K562 (cell line): ENCODE data around the gene TBXAS1. TPM values are rescaled to one million over a fixed set of nuclear protein-coding genes. Genes with fewer than 3 reads are reported as not detected.

ENCODE experiments used
- ATAC-seq: fragments of 200-7000 bp; cut with Tn5 transposase; 3 replicates; pipeline ENCODE4 v1.9.1; 2020; ENCODE audit warnings: moderate library complexity
- BruUV-seq: library from RNA; stranded (reverse); fragments of 400-500 nt; replicated peaks from 2 replicates; lab custom pipeline; 2021; lab: Mats Ljungman, UMichigan
- CTCF ChIA-PET: fragments of 300-600 bp; formaldehyde crosslinking; extraction: SDS; loops from one replicate; lab custom pipeline; 2021; ENCODE audit warnings: low intra/inter-chr PET ratio; lab: Yijun Ruan, JAX
- POLR2A ChIA-PET: fragments of 300-600, 350-650 bp; sonication (Branson Sonifier 250); formaldehyde crosslinking; extraction: SDS; loops from one replicate; lab custom pipeline; 2021; ENCODE audit warnings: antibody characterized with exemption, inconsistent platforms; lab: Yijun Ruan, JAX
- DNase-seq, 4 experiments: peaks; one replicate each; pipeline versions ENCODE4 v3.0.0 to v3.0.0-alpha.2; 2011 to 2018; ENCODE audit warnings: low spot score in 3 of 4, mixed read lengths in 3 of 4; ENCODE audit errors: extremely low read depth in 1 of 4
- FAIRE-seq: peaks from 2 replicates; lab custom pipeline; 2011; peaks lifted over from hg19 to GRCh38; lab: Jason Lieb, UNC
- H2AFZ ChIP-seq: 2 replicates; pipeline ENCODE4 v1.6.0; 2011; ENCODE audit warnings: low read depth, low read length, control low read depth, inconsistent platforms
- H3K27ac ChIP-seq: fragments of 200-600 bp; 3 replicates; pipeline ENCODE4 v1.8.0; 2011; ENCODE audit warnings: low read depth, mild to moderate bottlenecking, control low read depth, inconsistent platforms, low read length, moderate library complexity, mixed read lengths; ENCODE audit errors: extremely low read depth
- H3K27me3 ChIP-seq, 2 experiments: fragments of 300-600 bp in 1 of 2; 2 replicates in 1 of 2; 3 replicates in 1 of 2; pipeline versions ENCODE4 v1.6.0 to v1.8.0; 2011; ENCODE audit warnings: inconsistent platforms in 2 of 2, low read length in 2 of 2, mild to moderate bottlenecking in 1 of 2, mixed read lengths in 1 of 2, moderate library complexity in 1 of 2; ENCODE audit not compliant: control insufficient read depth in 2 of 2, insufficient read depth in 2 of 2
- H3K36me3 ChIP-seq: fragments of 300-600 bp; 3 replicates; pipeline ENCODE4 v1.8.0; 2011; ENCODE audit warnings: mild to moderate bottlenecking, low read length, inconsistent platforms; ENCODE audit not compliant: control insufficient read depth, insufficient read depth
- H3K4me1 ChIP-seq, 2 experiments: fragments of 200-600 bp in 1 of 2; replicated peaks in 1 of 2; 2 replicates in 1 of 2; 3 replicates in 1 of 2; pipeline versions ENCODE4 v1.5.1 to v1.8.0; 2011; ENCODE audit warnings: inconsistent platforms in 2 of 2, low read length in 2 of 2, mild to moderate bottlenecking in 1 of 2, mixed read lengths in 1 of 2, moderate library complexity in 1 of 2; ENCODE audit not compliant: control insufficient read depth in 2 of 2, insufficient read depth in 2 of 2
- H3K4me2 ChIP-seq: 2 replicates; pipeline ENCODE4 v1.6.1; 2011; ENCODE audit warnings: low read length, control low read depth, inconsistent platforms, mixed read lengths; ENCODE audit not compliant: insufficient read depth
- H3K4me3 ChIP-seq: fragments of 200-600 bp; sonication (generic), shearing (Covaris generic); 2 replicates; pipeline ENCODE4 v1.5.1; 2016; ENCODE audit warnings: control low read depth, inconsistent platforms
- H3K79me2 ChIP-seq: fragments of 200-600 bp; 3 replicates; pipeline ENCODE4 v1.8.0; 2011; ENCODE audit warnings: low read length, inconsistent platforms; ENCODE audit not compliant: control insufficient read depth, insufficient read depth
- H3K9ac ChIP-seq, 2 experiments: 2 replicates each; pipeline versions ENCODE4 v1.6.0 to v1.6.1; 2011; ENCODE audit warnings: low read depth in 2 of 2, low read length in 2 of 2, control low read depth in 1 of 2, inconsistent platforms in 1 of 2, mild to moderate bottlenecking in 1 of 2, mixed read lengths in 1 of 2; ENCODE audit not compliant: insufficient read depth in 1 of 2
- H3K9me1 ChIP-seq: one replicate; pipeline ENCODE4 v1.6.0; 2011; ENCODE audit warnings: inconsistent platforms, mild to moderate bottlenecking, low read length, moderate library complexity; ENCODE audit not compliant: control insufficient read depth, insufficient read depth
- H3K9me3 ChIP-seq: replicated peaks from 2 replicates; pipeline ENCODE4 v1.5.1; 2011; ENCODE audit warnings: low read depth, low read length, inconsistent platforms; ENCODE audit not compliant: control insufficient read depth, insufficient read depth
- H4K20me1 ChIP-seq: replicated peaks from 2 replicates; pipeline ENCODE4 v1.6.1; 2011; ENCODE audit warnings: low read length, inconsistent platforms, mixed read lengths; ENCODE audit not compliant: control insufficient read depth, insufficient read depth
- DDX20 ChIP-seq: fragments of 450-650 bp; IDR thresholded peaks from 2 replicates; pipeline ENCODE4 v1.6.1; 2016; ENCODE audit warnings: missing genetic modification characterization, low read depth, mild to moderate bottlenecking, missing compliant biosample characterization, moderate library complexity
- FOXA3 ChIP-seq, 2 experiments: fragments of 450-650 bp in 1 of 2; sonication (generic) in 1 of 2; formaldehyde crosslinking; IDR thresholded peaks in 1 of 2; conservative IDR thresholded peaks in 1 of 2; 2 replicates each; pipeline versions ENCODE4 v1.4.0 to v1.8.0; 2020 to 2022; ENCODE audit warnings: mild to moderate bottlenecking in 2 of 2, missing genetic modification reagents in 1 of 2
- FOXJ2 ChIP-seq: fragments of 200-800 bp; sonication (Bioruptor generic); IDR thresholded peaks from 2 replicates; pipeline ENCODE4 v1.6.1; 2016; ENCODE audit warnings: missing genetic modification characterization, missing compliant biosample characterization
- GABPB1 ChIP-seq: sonication (generic); formaldehyde crosslinking; IDR thresholded peaks from 2 replicates; pipeline ENCODE4 v1.8.0; 2022; ENCODE audit warnings: mild to moderate bottlenecking, missing genetic modification reagents
- ID3 ChIP-seq, 2 experiments: fragments of 250-450 bp in 1 of 2; fragments of 450-650 bp in 1 of 2; sonication (Bioruptor Pico) in 1 of 2; IDR thresholded peaks; 2 replicates each; pipeline versions ENCODE4 v1.6.1 to v1.8.0; 2016 to 2021; ENCODE audit warnings: mild to moderate bottlenecking in 2 of 2, moderate library complexity in 2 of 2, missing compliant biosample characterization in 1 of 2, missing genetic modification characterization in 1 of 2
- JUND ChIP-seq, 2 experiments: IDR thresholded peaks; 2 replicates in 1 of 2; 3 replicates in 1 of 2; pipeline ENCODE4 v1.6.1; 2011; ENCODE audit warnings: borderline replicate concordance in 2 of 2, low read depth in 2 of 2, low read length in 2 of 2, improper control_type of control experiment in 1 of 2, missing biosample characterization in 1 of 2, missing genetic modification characterization in 1 of 2, missing genetic modification reagents in 1 of 2
- MEF2D ChIP-seq: conservative IDR thresholded peaks from 2 replicates; pipeline ENCODE4 v1.6.1; 2016; ENCODE audit warnings: low read depth, missing genetic modification characterization, missing compliant biosample characterization
- NCOA4 ChIP-seq: fragments of 450-650 bp; IDR thresholded peaks from 2 replicates; pipeline ENCODE4 v1.6.1; 2018; ENCODE audit warnings: mild to moderate bottlenecking; ENCODE audit not compliant: partially characterized antibody
- NR2C1 ChIP-seq, 2 experiments: fragments of 450-650 bp; IDR thresholded peaks; 2 replicates each; pipeline ENCODE4 v1.6.1; 2017; ENCODE audit warnings: mild to moderate bottlenecking in 2 of 2, antibody characterized with exemption in 1 of 2, inconsistent platforms in 1 of 2, missing compliant biosample characterization in 1 of 2, missing genetic modification characterization in 1 of 2
- NR2C2 ChIP-seq, 2 experiments: fragments of 200-800 bp in 1 of 2; sonication (Bioruptor generic) in 1 of 2; sonication (generic) in 1 of 2; formaldehyde crosslinking in 1 of 2; IDR thresholded peaks; 2 replicates each; pipeline versions ENCODE4 v1.6.1 to v1.8.0; 2016 to 2022; ENCODE audit warnings: mild to moderate bottlenecking in 1 of 2, missing compliant biosample characterization in 1 of 2, missing genetic modification characterization in 1 of 2, missing genetic modification reagents in 1 of 2
- SMARCA5 ChIP-seq: fragments of 450-650 bp; IDR thresholded peaks from 2 replicates; pipeline ENCODE4 v1.6.1; 2016
- ZNF274 ChIP-seq: IDR thresholded peaks from 2 replicates; pipeline ENCODE4 v1.6.1; 2011; ENCODE audit warnings: low read depth, mild to moderate bottlenecking, low read length, moderate library complexity, borderline replicate concordance
- WGBS: fragments of 100-300 bp; shearing (Covaris generic); methylation state at CpG from one replicate; pipeline ENCODE4 v1.1.6; 2016; ENCODE audit warnings: low coverage, mixed read lengths; ENCODE audit not compliant: insufficient coverage; ENCODE audit errors: missing lambda C conversion rate; 5-methylcytosine and 5-hydroxymethylcytosine counted together
- in situ Hi-C: fragments of 300-500 bp; cut with MboI; formaldehyde crosslinking; loops from 4 replicates; pipeline ENCODE4 v1.15.0; 2018; ENCODE audit warnings: inconsistent platforms, mixed read lengths
- intact Hi-C: fragments of 100-400 bp; cut with micrococcal nuclease; formaldehyde crosslinking; loops from 2 replicates; pipeline ENCODE4 v1.14.2; 2022
- polyA plus RNA-seq, 8 experiments: library from polyadenylated mRNA; depleted of rRNA in 4 of 8; stranded (reverse) in 5 of 8; unstranded in 3 of 8; fragments of >200 nt; fragmentation: Nextera tagmentation in 2 of 8; fragmentation: Illumina TruSeq in 1 of 8; extraction: Ambion mirVana in 2 of 8; extraction: Trizol in 1 of 8; gene quantifications; 2 replicates each; pipeline versions ENCODE4 v1.2.1 to v1.2.3, GENCODE V29; 2011 to 2014; ENCODE audit warnings: inconsistent platforms in 1 of 8, missing spikeins in 1 of 8
- total RNA-seq, 7 experiments: library from RNA; depleted of rRNA in 6 of 7; stranded (reverse); fragments of >200 nt in 6 of 7; fragmentation: Illumina TruSeq in 2 of 7; extraction: Trizol in 2 of 7; gene quantifications; 2 replicates each; pipeline versions ENCODE4 v1.2.1 to v1.2.3, GENCODE V29; 2011 to 2021; ENCODE audit warnings: low replicate concordance in 1 of 7

TBXAS1 gene
- total and polyA plus RNA-seq, 9 of the 15 experiments (the other 6 are each of a cell fraction or from before 2014, with no cell fraction given), result 1.1 to 8.3 (median 1.9) TPM

GRCh38 chr7:139851770-139852481 lies 22.9 kb downstream of the TBXAS1 start:
- no peaks in the 10 kb centered on the region for H3K79me2 ChIP-seq
- ATAC-seq (no peak), DNase-seq (no peak), FAIRE-seq (peak; percentile 37)
- no peak overlapping the region for H2AFZ ChIP-seq
- intact Hi-C loops, result no loop called here
- TF ChIP-seq SMARCA5 (no peak), ID3 (CRISPR knock-in tag; IDR thresholded peaks at IDR 0.05) (no peak), ID3 (tag; IDR thresholded peaks at IDR 0.05) (peak; percentile 17; the same call in 1 of the 2 replicates), JUND (IDR thresholded peaks at IDR 0.05; ENCODE audit: borderline replicate concordance, low read depth, low read length) (no peak), JUND (tag; IDR thresholded peaks at IDR 0.05; ENCODE audit: borderline replicate concordance, low read depth, low read length) (0 out of 3 replicates have a peak, but pooled peaks have one; percentile 12), NR2C2 (CRISPR knock-in tag; IDR thresholded peaks at IDR 0.05) (no peak), NR2C2 (tag; IDR thresholded peaks at IDR 0.05) (0 out of 2 replicates have a peak, but pooled peaks have one; percentile 19), NR2C1 (IDR thresholded peaks at IDR 0.05) (no peak), NR2C1 (tag; IDR thresholded peaks at IDR 0.05) (peak; percentile 47; the same call in 1 of the 2 replicates), DDX20 (0 out of 2 replicates have a peak, but pooled peaks have one; percentile 42), MEF2D (tag) (peak; percentile 56; the same call in 1 of the 2 replicates), NCOA4 (no peak), GABPB1 (CRISPR knock-in tag) (0 out of 2 replicates have a peak, but pooled peaks have one; percentile 5), FOXA3 (CRISPR knock-in tag; conservative IDR thresholded peaks at IDR 0.05 in 1 of 2, IDR thresholded peaks at IDR 0.05 in 1 of 2) (no peak), FOXJ2 (tag) (0 out of 2 replicates have a peak, but pooled peaks have one; percentile 41), ZNF274 (no peak)
- ChIA-PET CTCF (no interaction called here), POLR2A (interaction anchor here (0.6 to 1.4 kb wide), 4 partner anchors 9 to 69 kb away, joined by 3 to 4 read pairs (median 3); no protein-coding TSS in a partner anchor)
- no TSS peak for BruUV-seq
- H3K4me1 ChIP-seq, result peaks cover 13 to 43% of the 10 kb centered on the region in 2 experiments; a peak in 4 of 5 replicates
- H3K4me2 ChIP-seq, result no peak overlapping the region
- no peak overlapping the region for H3K4me3 ChIP-seq
- H3K9me1 ChIP-seq, result no peaks in the 10 kb centered on the region
- in situ Hi-C loops, result no loop called here
- H3K9me3 ChIP-seq, result peaks cover 4% of the 10 kb centered on the region
- WGBS, result 46% methylated on average over 4 of the region's 4 CpGs
- no peaks in the 10 kb centered on the region for H4K20me1 ChIP-seq
- H3K27me3 ChIP-seq, result no peaks in the 10 kb centered on the region; a peak in 1 of 5 replicates
- no peak overlapping the region for H3K27ac ChIP-seq
- H3K9ac ChIP-seq, result no peak overlapping the region
- no peaks in the 10 kb centered on the region for H3K36me3 ChIP-seq
